ENCODE measurements around the gene ANO8. TPM values are rescaled to one million over a fixed set of nuclear protein-coding genes. Genes with fewer than 3 reads are reported as not detected.
"Not testable (repeated sequence)": the region's sequence is repeated elsewhere in the genome, so short reads cannot be mapped to it uniquely, and the experiment has no call there.

ANO8 gene
- 9.6 TPM for total RNA-seq
- long read RNA-seq, result 0 reads

DNA sequence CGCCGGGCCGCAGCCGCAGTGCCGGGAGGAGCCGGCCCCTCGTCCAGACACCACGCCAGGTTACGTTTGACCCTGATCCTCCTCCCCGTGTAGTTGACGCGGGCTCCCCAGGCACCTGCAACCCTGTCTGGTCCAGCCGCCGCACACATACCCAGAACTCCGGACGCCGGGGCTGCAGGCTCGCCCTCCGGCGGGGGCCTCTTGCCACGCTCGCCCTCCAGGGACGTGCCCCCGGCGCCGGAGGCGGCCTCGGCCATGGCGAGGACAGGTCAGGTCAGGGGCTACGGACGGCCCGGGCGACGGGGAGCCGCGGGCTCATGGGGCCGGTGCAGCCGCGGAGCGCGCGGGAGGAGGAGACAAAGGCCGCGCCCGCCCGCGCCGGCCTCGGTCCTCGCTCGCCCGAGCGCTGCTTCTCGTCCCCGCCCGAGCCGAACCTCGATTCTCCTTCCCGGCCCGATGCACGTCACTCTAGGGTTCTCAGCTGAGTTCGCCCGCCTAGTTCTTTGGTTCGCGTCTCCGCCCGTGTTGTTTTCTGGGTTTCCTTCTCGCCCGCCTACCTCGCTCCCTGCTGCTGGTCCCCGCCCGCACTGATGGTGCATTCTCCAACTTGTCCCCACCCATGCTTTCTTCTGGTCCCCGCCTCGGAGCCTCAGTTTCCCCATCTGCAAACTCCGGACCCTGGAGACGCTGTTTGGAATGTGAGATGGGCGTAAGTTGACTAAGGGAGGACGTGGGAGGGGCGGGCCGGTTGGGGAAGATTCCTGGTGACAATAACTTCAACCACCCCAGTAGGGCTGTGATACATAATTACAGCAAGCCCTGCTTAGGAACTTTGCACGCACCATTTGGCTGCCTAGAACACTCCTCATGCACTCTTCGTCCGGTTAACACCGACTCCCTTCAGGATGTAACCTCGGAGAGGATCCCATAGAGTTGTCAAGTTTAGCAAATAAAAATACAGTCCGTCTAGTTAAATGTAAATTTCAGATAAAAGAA lies at the start of gene ANO8:
TSS of gene ANO8 (minus strand) at position 442 of the 996 bp plus-strand sequence. CDS start at position 257, 185 bp downstream.
- DNase-seq (ENCODE audit: missing footprints), result peak; percentile 96
- intact Hi-C loops (cut with DNase I), result no loop called here
- peak; percentile 84 for ATAC-seq

- DNase-seq (ENCODE audit: missing footprints), result no peak
- intact Hi-C loops (cut with DNase I), result no loop called here
- no peak for ATAC-seq
These were observed 45.9 kb upstream of the ANO8 start for GRCh38 chr19:17380426-17381138.

GRCh38 chr19:17379221-17379631 lies 44.6 kb upstream of the ANO8 start:
- DNase-seq (ENCODE audit: missing footprints) (no peak), ATAC-seq (no peak)
- intact Hi-C loops (cut with DNase I), result no loop called here

DNA sequence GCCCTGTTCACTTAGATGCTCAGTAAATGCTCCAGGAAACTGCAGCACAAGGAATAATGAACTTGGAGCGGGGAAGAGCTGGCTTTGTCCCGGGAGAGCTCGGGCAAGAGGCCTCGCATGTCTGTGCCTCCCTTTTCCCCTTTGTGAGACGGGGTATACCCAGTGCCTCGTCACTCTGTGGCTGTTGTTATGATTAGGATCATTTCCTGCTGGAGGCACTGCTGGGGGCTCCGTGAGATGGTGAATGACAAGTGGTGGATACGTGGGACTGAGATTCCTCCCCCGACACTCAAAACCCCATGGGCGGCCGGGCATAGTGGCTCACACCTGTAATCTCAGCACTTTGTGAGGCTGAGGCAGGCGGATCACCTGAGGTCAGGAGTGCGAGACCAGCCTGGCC lies 43.6 kb upstream of the ANO8 start:
- intact Hi-C loops (cut with DNase I), result no loop called here
- no peak for ATAC-seq
- no peak for DNase-seq (ENCODE audit: missing footprints)

- DNase-seq (ENCODE audit: missing footprints), result peak; percentile 67
- intact Hi-C loops (cut with DNase I), result no loop called here
- ATAC-seq, result no peak
These were observed 42.4 kb upstream of the ANO8 start, which contains the start of gene PLVAP for GRCh38 chr19:17376935-17377600. TSS of gene PLVAP (minus strand) at chr19:17377342. CDS start at chr19:17377288, 54 bp downstream.

- intact Hi-C loops (cut with DNase I), result no loop called here
- DNase-seq (ENCODE audit: missing footprints), result no peak
- peak; percentile 62 for ATAC-seq
These were observed 35.5 kb upstream of the ANO8 start for GRCh38 chr19:17370026-17370587.

DNA sequence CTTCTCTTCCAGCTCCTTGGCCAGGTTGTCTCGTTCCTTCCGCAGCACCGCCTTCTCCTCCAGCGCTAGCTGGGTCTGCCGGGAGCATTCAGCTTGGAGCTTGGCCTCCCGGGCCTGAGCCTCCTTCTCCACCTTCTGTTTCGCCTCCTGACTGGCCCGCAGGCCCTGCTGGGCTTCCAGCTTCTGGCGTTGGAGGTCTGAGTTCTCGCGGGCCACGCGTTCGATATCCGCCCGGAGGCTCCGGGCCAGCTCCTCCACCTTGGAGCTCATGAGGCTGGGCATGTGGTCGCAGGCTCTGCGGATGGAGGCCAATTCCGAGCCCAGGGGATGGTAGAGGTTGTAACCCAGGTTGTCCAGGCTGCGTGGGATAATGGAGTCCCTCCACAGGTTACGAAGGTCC lies 30.7 kb upstream of the ANO8 start:
- ATAC-seq, result no peak
- DNase-seq (ENCODE audit: missing footprints), result no peak
- intact Hi-C loops (cut with DNase I), result no loop called here

- ATAC-seq; DNase-seq (ENCODE audit: missing footprints); intact Hi-C loops (cut with DNase I): not testable (repeated sequence)
These were observed 29.4 kb upstream of the ANO8 start for GRCh38 chr19:17363852-17364605.

- intact Hi-C loops (cut with DNase I), result no loop called here
- ATAC-seq (no peak), DNase-seq (ENCODE audit: missing footprints) (no peak)
These were observed 25.5 kb upstream of the ANO8 start for GRCh38 chr19:17359905-17360800.

DNA sequence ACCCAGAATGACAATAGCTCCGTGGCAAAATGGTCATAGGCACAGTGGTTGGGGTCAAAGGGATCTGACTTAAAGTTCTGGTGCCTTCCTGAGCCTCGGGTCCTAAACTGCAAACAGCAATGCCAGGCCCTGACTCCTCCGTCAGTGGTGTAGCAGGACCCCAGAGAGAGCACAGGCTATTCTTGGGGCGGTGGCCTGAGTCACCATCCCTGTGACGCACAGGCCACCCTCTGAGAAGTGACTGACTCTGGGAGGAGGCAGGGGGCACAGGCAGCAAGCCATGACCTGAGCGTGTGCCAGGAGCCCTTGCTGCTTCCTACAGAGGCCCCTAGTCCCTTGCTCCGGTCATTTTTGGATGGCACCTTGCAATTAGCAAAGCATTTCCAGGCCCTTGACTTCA lies 23.7 kb upstream of the ANO8 start:
- intact Hi-C loops (cut with DNase I), result no loop called here
- DNase-seq (ENCODE audit: missing footprints) (no peak), ATAC-seq (no peak)

- ATAC-seq, result no peak
- DNase-seq (ENCODE audit: missing footprints), result no peak
- intact Hi-C loops (cut with DNase I), result no loop called here
These were observed 23.1 kb upstream of the ANO8 start for GRCh38 chr19:17357724-17358123.

GRCh38 chr19:17357078-17357666 lies 22.5 kb upstream of the ANO8 start:
- intact Hi-C loops (cut with DNase I), result no loop called here
- DNase-seq (ENCODE audit: missing footprints), result no peak
- ATAC-seq, result no peak

GRCh38 chr19:17353386-17353785 lies 18.7 kb upstream of the ANO8 start:
- intact Hi-C loops (cut with DNase I), result no loop called here
- no peak for ATAC-seq
- no peak for DNase-seq (ENCODE audit: missing footprints)

DNA sequence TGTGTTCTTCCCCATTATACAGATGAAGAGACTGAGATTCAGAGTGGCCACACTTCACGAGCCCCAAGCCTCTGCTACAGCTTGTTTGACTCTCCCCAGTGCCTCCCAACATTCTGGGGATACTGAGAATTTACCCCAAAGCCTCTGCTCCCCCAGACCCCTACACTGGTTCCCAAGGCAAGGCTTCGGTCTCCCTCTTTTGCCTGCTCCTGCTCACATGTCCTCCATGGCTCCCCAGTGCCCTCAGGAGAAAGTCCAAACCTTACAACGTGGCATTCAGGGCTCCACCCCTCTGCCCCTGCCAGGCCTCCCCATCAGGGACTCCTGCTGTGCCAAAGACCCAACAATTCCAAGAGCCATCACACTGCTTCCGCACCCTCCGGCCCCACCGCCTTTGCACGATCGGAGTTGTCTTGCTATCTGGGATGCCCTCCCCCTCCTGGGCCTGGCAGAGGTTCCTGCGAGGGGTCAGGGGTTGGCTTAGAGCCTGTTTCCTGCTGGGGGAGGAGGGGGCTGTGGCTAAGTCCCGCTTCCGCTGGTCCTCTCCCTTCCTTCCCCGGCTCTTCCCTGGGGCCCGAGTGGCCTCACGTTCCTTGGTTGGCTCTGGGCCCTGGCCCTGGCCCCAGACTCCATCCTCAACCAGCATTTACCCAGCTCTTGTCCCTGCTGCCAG lies 18.1 kb upstream of the ANO8 start:
- ATAC-seq (peak; percentile 20), DNase-seq (ENCODE audit: missing footprints) (peak; percentile 65)
- intact Hi-C loops (cut with DNase I), result no loop called here

DNA sequence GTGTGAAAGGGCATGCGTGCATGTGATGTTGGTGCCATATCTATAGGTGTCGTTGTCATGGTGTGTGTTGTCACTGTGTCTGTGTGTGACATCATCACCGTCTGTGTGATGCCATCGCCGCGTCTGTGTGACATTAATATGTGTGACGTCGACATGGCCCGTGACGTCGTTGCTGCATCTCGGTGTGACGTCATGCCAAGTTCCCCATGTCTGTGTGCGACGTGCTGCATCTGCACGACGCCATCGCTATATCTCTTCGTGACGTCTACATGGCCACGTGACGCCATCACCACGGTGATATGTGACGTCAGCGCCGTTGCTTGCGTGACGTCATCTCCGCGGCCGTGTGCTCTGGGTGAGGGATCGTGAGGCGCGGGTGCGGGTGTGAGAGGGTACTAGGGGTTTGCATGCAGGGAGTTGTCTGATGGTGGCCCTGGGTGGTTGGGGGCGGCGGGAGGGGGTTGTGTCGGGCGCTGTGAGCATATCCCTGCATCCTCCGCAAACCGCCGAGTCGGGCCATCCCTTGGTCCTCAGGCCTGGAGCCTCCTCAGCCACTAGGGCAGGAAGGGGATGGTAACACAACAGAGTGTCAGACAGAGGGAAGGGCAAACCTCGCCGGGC lies 17.3 kb upstream of the ANO8 start:
- no peak for ATAC-seq
- no peak for DNase-seq (ENCODE audit: missing footprints)
- intact Hi-C loops (cut with DNase I), result no loop called here

GRCh38 chr19:17348700-17349099 lies 14.0 kb upstream of the ANO8 start:
- ATAC-seq (peak; percentile 65), DNase-seq (ENCODE audit: missing footprints) (peak; percentile 76)
- intact Hi-C loops (cut with DNase I), result loop anchor here (5.0 to 10.0 kb wide), 3 partner anchors 119 to 509 kb away; partner anchors contain the start of gene RPL18A
